Breast epithelium (tissue), 3 donors: ENCODE measurements around the gene NINJ1.

ENCODE experiments used
- POLR2A ChIP-seq: fragments of 450-650 bp; IDR thresholded peaks from one replicate; pipeline ENCODE4 v1.6.1; 2016; ENCODE audit warnings: antibody characterized with exemption, mild to moderate bottlenecking, moderate library complexity
- POLR2AphosphoS5 ChIP-seq, 3 donors: sonication (generic); formaldehyde crosslinking; IDR thresholded peaks; one replicate each; pipeline ENCODE4 v1.6.1; 2017; ENCODE audit warnings: antibody characterized with exemption in 3 of 3
- TF ChIP-seq, protein P1 (sequence below), 3 donors: fragments of 450-650 bp; IDR thresholded peaks; one replicate each; pipeline ENCODE4 v1.5.1; 2016 to 2017; ENCODE audit warnings: antibody characterized with exemption in 3 of 3, mild to moderate bottlenecking in 3 of 3, moderate library complexity in 3 of 3

DNA sequence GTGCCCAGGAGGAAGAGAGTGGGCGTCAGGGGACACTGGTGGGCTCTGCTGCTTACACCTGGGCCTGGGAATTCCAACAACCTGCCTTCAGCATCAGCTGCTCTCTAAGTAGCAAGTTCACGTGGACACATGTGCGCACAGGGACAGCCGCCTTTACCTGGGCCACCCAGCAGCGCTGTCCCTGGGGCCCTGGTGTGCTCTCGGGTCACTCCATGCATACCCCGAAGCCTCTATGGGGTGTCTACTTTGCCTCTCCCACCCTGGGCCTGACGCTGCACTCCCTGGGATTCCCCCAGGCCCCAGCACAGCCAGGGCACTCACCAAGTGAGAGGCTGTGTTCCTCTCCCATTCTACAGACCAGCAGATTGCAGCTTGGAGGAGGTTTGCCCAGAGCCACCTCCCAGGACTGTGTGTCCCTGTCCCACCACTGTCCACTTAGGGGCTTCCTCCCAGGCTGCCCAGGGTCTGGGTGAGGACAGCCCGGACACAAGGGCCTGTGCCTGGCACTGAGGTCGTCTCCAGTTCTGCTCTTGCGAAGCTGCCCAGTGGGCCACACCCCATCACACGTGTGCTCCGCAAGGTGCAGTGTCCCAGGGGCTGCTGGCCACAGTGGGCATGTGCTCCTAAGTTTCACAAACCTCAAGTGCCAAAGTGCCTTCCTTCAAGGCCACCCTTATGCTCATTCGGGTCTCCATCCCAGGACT lies 5.9 kb downstream of the NINJ1 start:
- TF ChIP-seq POLR2AphosphoS5 (IDR thresholded peaks at IDR 0.05) (no peak), POLR2A (no peak)
- TF ChIP-seq, protein P1, sequence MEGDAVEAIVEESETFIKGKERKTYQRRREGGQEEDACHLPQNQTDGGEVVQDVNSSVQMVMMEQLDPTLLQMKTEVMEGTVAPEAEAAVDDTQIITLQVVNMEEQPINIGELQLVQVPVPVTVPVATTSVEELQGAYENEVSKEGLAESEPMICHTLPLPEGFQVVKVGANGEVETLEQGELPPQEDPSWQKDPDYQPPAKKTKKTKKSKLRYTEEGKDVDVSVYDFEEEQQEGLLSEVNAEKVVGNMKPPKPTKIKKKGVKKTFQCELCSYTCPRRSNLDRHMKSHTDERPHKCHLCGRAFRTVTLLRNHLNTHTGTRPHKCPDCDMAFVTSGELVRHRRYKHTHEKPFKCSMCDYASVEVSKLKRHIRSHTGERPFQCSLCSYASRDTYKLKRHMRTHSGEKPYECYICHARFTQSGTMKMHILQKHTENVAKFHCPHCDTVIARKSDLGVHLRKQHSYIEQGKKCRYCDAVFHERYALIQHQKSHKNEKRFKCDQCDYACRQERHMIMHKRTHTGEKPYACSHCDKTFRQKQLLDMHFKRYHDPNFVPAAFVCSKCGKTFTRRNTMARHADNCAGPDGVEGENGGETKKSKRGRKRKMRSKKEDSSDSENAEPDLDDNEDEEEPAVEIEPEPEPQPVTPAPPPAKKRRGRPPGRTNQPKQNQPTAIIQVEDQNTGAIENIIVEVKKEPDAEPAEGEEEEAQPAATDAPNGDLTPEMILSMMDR (IDR thresholded peaks at IDR 0.05): no peak
